HG02973 (cell line): ENCODE data around the gene FANCG.

Experiments used
- ATAC-seq: cut with Tn5 transposase; IDR thresholded peaks from one replicate; pipeline ENCODE4 v1.9.1; 2021; ENCODE audit warnings: moderate library complexity; ENCODE audit not compliant: unreplicated experiment

FANCG gene

DNA sequence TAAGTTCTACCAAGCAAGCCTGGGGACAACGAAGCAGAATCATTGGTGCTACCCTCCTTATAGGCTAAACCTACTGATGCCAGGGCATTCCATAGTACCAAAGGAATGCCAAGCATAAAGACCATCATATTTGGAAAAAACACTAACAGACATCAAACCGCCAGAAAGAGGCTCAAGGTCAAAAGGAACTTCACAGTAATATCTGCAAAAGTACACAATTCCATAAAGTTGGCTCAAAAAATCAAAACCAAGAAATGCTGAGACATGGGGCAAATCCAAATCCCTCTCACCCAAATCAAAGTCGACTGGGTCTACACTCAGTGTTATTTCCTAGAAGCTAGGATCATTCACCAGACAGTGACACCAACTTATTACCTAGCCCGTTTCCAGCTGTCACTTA lies 10.7 kb downstream of the FANCG start:
- no peak for ATAC-seq

DNA sequence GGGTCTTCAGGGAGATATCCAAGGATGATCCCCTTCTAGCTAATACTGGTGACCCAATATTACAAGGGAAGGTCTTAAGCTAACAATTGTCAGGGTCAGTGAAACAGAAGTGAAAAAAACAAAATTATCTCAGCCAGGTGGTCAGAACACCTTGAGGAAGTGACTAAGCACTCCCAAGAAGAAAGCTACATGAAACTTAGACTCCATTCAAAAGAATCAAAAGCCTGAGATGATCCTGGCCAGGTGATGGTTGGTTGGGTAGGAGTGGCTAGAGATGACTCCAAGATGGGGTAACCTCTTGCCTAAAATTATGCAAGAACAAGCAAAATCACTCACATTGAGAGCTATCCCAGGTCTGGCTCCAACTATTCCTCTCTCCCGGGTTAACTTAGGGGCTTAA lies 12.7 kb downstream of the FANCG start:
- no peak for ATAC-seq

DNA sequence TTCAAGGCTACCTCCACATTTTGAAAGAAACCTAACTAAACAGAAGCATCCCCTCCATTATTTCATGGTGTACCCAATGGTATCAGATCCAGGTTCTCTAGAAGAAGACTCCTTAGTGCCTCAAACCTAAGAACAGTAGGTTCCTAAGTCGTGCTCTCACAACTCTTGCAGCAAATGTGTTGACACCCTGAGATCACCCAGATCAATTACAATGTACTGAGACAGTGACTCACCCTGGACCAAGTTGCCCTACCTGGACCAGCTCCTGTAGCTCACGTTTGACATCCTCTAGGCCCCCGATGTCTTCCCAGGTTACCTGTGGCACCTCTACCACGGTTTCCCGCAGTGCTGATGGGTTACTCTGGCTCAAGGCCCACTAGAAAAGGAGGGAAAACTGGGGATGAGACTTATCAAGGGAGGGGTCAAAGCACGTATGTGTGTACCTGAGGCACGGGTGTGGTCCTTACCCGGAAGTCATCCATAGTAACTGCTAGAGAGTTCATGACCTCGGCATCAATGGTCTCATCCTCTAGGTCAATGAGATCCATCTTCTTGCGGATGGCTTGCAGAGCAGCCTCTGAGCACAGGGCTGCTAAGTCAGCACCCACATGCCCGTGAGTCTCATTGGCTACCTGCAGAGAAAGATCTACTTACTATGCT lies 19.1 kb downstream of the FANCG start:
- ATAC-seq: no peak

DNA sequence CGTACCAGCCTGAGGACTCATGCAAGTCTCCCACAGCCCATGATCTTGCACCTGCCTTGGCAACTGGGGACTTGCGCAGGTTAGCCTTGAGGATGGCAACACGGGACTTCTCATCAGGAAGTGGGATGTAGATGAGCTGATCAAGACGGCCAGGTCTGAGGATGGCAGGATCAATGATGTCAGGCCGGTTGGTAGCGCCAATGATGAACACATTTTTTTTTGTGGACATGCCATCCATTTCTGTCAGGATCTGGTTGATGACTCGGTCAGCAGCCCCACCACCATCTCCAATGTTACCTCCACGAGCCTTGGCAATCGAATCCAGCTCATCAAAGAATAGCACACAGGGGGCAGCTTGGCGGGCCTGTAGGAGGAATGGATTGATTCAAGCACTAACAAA lies 20.3 kb downstream of the FANCG start:
- no peak for ATAC-seq

DNA sequence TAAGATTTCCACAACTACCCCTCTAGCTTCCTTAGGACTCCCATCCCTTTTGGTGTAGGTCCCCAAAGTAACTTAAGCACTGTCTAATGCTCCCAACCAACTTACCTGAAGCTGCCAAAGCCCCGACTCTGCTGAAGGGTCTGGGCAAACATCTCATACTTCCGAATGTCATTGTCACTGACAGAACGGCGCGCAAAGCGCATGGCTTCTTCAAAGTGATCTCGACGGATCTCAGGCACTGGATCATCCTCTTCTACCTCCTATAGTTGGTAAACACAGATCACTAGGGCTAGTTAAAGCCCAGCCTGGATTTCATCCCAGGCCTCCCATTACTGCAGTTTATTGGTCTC lies 22.5 kb downstream of the FANCG start:
- no peak for ATAC-seq

DNA sequence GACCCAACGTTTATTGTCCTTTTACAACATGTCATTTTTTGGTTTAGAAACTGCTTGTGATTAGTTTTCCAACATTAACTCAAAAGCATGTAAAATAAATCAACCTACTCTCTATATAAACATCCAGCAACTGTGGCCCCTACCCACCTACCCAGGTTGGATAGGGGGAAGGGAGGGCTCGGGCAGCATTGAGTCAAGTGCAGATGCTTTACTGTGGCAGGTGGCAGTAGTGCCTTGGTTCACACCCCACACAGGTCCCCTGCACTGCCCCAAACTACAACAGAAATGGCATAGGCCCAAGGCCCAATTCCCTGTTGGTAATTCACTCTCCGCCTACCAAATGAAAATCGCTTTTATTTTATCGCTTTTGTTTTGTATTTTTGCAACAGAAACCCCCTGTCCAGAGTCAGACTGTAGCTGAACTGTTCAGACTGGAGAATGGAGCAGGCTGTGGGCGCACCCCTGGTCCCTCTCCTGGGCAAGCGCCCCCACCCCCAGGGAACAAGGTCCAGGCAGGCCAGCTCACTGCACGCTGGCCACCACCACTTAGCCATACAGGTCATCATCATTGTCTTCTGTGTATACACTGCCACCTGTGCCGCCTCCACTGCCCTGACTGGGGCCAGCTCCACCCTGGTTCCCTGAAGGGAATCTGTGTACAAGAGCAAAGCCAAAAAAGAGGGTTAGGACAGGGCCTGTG lies 23.0 kb downstream of the FANCG start:
- no peak for ATAC-seq

DNA sequence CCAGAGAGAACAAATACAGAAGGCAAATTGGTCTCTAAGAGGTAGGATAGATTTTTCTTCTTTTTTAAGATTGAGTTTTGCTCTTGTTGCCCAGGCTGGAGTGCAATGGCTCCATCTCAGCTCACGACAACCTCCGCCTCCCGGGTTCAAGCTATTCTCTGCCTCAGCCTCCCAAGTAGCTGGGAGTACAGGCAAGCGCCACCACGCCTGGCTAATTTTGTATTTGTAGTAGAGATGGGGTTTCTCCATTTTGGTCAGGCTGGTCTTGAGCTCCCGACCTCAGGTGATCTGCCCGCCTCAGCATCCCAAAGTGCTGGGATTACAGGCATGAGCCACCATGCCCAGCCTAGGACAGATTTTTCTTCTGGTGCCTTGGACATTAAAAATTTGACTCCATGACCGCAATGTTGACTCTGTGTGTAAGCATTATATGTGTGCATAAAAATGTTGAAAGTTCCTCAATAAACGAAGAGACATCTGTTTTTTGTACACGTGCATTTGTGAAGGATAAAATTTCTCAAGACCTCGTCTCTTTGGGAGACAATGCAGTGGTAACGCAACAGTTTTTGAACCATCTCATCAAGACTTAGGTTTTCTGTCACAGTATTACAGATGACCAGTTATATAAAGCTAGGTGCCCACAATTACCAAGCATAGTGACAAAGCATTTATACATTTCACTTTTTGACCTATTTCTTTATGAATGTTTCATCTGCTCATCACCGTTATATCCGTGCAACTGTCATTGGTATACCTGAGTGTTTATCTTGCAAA lies 24.7 kb downstream of the FANCG start:
- ATAC-seq: no peak

DNA sequence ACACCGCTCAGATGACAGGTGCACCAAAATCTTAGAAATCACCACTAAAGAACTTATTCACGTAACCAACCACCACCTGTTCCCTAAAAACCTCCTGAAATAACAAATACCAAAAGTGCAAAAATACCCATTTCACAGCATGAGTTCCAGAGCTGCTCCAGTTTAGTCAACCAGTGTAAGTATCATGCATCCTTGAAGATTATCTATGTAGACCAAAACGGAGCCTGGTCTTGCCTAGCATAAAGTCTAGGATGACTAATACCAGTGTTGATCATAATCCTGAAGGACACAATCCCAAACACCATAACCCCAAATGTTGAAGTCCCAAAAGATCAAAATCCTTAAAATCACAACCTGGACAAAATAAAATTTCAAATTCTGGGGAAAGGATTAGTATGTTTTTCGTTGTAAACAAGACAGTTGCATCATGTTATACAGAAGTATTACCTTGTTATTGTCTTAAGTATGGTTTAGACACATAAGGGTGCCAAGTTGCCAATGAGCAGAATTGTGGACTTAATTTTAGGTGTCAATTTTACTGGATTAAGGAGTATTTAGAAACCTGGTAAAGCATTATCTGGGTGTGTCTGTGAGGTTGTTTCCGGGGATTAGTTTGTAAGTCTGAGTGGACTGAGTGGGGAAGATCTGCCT lies 25.4 kb downstream of the FANCG start:
- no peak for ATAC-seq

DNA sequence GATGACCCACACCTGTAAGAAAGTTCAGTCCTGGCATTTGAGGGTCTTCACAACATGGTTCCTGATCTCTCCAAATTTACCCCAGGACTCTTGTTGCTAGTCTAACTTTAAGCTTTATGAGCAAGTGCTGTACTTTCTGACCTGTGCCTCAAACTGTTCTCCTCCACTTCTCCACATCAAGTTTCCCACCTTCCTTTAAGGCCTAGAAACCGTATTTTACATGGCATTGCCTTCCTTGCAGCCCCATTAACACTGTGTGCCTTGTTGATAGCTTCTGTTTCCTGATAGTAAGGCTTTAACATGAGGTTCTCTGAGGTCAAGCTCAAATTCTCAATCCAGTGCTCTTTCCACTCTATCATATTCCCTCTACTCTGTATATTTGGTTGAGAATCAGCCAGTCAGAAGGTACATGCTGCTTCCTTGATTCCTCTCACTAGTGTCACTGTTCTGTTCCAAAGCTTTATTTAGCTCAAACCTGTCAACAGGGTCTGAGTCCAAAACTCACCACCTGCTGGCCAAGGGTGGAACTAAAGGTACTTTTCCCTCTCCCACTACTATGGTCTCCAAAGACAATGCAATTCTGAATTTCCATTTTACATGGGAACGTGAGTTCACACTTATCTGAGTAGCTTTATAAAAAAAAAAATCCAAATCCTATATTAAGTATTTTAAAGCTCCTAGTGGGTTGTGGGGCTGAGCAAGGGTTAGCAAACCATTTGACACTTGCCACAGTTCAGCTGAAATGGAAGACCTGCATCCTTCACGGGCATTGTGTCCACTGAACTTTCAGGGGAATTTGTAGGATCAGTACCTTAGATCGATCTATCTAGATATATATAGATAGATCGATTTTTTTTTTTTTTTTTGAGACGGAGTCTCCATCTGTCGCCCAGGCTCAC lies 28.4 kb downstream of the FANCG start:
- ATAC-seq: no peak

DNA sequence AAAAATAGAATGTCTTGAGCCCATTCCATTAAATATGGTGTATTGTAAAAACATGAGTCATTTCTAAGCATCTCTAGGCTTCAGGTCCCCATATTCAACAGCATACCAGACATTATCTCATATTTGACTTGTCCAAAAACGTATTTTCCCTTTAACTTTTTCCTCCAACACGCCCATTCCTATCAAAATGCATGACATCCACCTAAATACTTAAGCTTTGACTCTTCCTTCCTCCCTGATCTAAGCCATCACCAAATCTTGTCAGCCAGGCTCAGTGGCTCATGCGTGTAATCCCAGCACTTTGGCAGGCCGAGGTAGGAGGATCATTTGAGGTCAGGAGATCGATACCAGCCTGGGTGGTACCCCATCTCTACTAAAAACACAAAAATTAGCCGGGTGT lies 31.2 kb downstream of the FANCG start:
- no peak for ATAC-seq

DNA sequence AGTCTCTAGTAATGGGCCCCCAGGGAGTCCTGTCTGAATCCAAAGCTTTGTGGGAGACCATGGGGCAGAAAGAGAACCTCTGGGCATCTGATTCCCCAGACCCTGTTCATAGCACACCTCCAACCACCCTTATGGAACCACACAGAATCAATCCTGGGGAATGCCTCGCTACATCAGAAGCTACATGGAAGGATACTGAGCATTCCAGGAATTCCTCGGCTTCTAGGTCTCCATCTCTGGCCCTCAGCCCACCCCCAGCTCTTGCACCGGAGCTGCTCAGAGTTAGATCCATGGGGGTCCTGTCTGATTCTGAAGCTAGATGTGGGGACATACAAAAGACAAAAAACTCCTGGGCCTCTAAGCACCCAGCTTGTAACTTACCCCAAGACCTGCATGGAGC lies 35.7 kb downstream of the FANCG start:
- ATAC-seq: no peak

DNA sequence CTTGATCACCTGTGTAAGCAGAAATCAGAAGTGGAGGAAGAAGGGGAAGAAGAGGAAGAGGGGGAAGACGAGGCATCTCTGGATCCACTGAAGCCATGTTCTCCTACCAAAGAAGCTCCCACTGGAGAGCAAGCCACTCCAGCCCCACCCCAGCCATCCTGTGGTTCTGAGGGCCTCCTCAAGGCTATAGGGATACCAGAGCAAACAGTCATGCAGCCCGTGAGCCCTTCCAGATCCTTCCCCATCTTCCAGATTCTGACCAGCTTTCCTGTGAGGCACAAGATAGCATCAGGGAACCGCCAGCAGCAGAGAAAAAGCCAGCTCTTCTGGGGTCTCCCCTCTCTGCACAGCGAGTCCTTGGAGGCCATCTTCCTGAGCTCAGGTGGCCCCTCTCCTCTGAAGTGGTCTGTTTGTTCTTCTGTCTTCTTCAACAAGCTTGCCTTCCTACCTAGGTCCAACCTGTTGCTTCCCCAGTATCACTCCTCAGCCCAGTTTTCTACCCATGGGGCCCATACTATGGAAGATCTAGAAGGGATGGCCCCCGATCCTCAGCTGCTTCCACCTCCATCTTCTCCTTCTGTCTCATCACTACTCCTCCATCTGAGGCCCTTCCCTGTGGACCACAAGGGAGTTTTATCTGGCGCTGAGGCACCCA lies 36.7 kb downstream of the FANCG start:
- ATAC-seq: no peak

DNA sequence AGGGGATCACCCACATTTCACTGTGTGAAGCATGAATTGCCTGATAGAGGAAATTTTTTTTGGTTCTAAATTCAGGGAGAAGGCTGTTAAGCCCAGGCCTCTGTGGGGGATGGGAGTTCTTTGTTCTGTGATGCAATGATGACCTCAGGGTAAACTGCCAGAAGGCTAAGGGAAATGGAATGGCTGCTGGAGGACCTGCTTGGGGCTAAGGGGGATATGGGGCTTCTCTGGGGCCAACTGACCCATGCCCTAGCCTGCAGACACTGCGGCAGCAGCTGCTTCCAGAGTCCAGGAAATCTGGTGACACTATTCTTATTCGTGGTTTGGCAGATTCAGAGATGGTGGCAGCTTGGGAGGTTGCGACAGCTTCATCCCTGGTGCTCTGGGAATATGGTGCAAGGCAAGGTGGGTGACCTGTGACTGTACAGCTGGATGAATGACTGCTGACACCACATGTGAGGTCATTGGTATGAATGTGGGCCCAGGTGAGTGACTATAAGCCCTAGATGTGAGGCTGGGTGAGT lies 37.6 kb downstream of the FANCG start:
- ATAC-seq: no peak

DNA sequence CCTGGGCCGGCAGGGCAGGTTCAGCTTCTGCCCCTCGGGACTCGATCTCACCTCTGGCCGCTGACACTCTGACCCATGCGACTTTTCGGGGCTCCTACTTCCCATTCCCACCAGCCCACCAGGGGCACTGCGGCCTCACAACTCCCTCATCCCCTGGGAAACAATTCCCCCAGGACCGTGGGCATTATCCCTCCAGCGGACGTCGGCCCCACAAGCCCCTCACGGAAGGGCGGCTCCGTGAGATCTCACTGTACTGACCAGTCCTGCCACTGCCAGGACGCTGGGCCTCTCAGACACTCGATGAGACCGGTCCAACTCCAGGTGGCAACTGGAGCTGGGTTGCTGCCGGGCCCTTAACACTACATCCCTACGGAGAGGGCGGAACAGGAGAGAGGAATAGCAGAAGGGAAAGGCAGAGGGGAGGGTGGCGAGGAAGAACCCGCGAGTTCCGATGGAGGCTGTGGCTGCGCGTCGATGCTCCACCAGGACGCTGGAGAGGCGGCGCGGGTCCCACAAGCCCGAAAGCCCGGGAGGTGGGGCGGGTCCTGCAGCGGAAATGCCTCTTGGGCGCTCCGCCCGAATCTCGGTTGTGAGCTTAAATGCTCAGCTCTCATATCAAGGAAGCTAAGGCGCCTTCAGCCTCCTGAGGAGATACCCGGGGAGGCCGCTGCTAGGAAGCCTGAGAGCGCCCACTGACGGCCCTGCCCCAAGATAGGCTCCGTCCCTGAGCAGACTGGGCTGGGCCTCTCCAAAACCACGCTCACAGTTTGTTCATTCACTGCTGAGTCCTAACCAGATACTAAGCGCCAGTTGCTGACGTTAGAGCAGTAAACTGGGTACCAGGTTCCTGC lies 43.7 kb downstream of the FANCG start:
- no peak for ATAC-seq

DNA sequence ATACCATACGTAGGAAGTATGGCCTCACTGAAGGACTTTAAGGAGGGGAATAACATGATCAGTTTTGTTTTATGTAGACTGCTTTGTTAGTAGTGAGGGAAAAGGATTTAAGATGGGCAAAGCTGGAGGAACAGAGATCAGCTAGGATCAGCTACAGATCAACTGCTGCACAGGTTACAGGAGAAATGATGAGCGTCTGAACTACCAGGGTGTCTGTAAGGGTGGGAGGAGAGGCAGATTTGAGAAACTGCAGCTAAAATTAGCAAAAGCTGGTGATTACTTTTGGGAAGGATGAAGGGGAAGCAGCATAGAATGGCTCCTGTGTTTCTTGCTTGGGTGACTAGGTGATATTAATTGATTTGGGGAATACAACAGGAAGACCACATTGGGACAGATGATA lies 46.6 kb downstream of the FANCG start:
- no peak for ATAC-seq

DNA sequence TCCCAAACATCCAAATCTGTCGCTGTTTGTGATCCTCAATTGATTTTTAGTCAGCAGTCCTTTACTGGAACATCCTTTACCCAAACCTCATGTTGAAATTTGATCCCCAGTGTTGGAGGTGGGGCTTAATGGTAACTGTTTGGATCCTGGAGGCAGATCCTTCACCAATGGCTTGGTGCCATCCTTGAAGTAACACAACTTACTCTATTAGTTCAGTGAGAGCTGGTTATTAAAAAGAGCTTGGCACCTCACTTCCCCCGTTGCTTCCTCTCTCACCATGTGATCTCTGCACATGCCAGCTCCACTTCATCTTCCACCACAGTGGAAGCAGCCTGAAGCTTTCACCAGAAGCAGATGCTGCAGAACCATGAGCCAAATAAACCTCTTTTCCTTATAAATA lies 49.9 kb downstream of the FANCG start:
- ATAC-seq: no peak

DNA sequence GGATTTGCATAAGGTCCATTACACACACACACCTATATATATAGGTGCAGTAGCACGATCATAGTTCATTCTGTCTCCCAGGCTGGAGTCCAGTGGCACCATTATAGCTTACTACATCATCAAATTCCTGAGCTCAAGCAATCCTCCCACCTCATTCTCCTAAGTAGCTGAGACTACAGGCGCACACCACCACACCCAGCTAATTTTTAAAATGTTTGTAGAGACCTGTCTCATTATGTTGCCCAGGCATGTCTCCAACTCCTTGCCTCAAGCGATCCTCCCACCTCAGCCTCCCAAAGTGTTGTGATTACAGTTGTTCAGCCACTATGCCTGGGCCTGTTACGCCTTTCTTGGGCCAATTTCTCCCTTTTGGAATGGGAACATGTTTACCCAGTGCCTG lies 50.5 kb downstream of the FANCG start:
- no peak for ATAC-seq

DNA sequence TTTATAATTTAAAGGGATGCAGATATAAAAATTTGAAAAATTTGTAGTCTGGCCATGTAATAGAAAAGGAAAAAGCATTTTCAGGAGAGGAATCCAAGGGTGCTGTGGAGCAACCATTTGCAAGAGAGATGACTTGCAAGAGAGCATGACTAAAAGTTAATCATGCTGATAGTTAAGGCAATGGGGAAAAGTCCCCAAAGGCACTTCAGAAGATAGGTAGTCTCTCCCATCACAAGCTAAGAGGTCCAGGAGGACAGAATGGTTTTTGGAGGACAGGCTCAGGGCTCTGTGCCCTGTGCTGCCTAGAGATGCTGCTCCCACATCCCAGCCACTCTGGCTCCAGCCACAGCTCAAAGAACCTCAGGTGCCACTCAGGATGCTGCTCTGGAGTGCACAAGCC lies 51.4 kb downstream of the FANCG start:
- no peak for ATAC-seq

DNA sequence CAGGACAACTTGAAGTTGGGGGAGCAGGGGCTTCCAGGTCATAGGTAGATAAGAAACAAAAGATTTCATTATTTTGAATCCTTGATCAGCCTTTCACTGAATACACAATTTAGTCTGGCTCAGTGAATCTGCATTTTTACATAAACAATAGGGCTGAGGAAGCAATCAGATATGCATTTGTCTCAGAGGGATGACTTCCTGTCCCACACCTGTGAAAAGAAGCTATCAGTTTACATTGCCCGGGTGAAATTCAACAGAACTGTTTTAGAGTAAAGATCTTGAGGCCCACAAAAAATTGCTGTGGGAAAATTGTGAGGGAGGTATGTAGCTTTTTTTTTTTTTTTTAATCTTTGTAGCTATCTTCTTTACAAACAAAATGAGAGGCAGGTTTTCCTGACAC lies 51.9 kb downstream of the FANCG start:
- no peak for ATAC-seq
